Aorta (tissue), 5 donors: Measurements from ENCODE around the gene OR2T11. TPM values are rescaled to one million over a fixed set of nuclear protein-coding genes. Genes with fewer than 3 reads are reported as not detected.
"Not testable (repeated sequence)": the region's sequence is repeated elsewhere in the genome, so short reads cannot be mapped to it uniquely, and the experiment has no call there.

Source experiments
- ATAC-seq: fragments of 200-7000 bp; cut with Tn5 transposase; one replicate; pipeline ENCODE4 v1.9.1; 2022; ENCODE audit warnings: moderate library complexity; ENCODE audit not compliant: low FRiP score
- DNase-seq, 2 donors: peaks; one replicate each; pipeline ENCODE4 v3.0.0-alpha.2; 2020
- H3K27ac ChIP-seq, 2 donors: one replicate each; pipeline ENCODE4 v1.5.1; 2013; ENCODE audit warnings: low read length in 2 of 2, mild to moderate bottlenecking in 2 of 2, moderate library complexity in 2 of 2, control low read depth in 1 of 2, inconsistent platforms in 1 of 2, low read depth in 1 of 2
- H3K27me3 ChIP-seq, 2 donors: one replicate each; pipeline ENCODE4 v1.6.1; 2013; ENCODE audit warnings: control low read depth in 1 of 2, low read length in 1 of 2, mild to moderate bottlenecking in 1 of 2, moderate library complexity in 1 of 2; ENCODE audit not compliant: insufficient read depth in 2 of 2, control insufficient read depth in 1 of 2
- H3K36me3 ChIP-seq, 2 donors: one replicate each; pipeline ENCODE4 v1.6.1; 2013; ENCODE audit warnings: control low read depth in 1 of 2, low read length in 1 of 2, mild to moderate bottlenecking in 1 of 2; ENCODE audit not compliant: insufficient read depth in 2 of 2, control insufficient read depth in 1 of 2
- H3K4me1 ChIP-seq, 2 donors: one replicate each; pipeline ENCODE4 v1.6.1; 2013; ENCODE audit warnings: low read length in 2 of 2, control low read depth in 1 of 2, mild to moderate bottlenecking in 1 of 2, moderate library complexity in 1 of 2; ENCODE audit not compliant: insufficient read depth in 2 of 2, control insufficient read depth in 1 of 2
- H3K4me3 ChIP-seq, 2 donors: one replicate each; pipeline ENCODE4 v1.5.1; 2013; ENCODE audit warnings: low read length in 2 of 2, control low read depth in 1 of 2, mild to moderate bottlenecking in 1 of 2
- H3K9me3 ChIP-seq: one replicate; pipeline ENCODE4 v1.6.1; 2013; ENCODE audit warnings: mild to moderate bottlenecking, low read length; ENCODE audit not compliant: control insufficient read depth
- WGBS, 2 donors: extraction: QIAGEN DNeasy Blood & Tissue Kit; methylation state at CpG; one replicate each; pipeline ENCODE4 v1.1.7; 2013; 5-methylcytosine and 5-hydroxymethylcytosine counted together
- intact Hi-C, 2 donors: fragments of 100-400 bp; cut with DNase I; formaldehyde crosslinking; loops; one replicate each; pipeline versions ENCODE4 v1.14.2 to v1.15.0; 2022
- polyA plus RNA-seq, 2 donors: library from polyadenylated mRNA; stranded (reverse); fragments of 200-250 nt; gene quantifications; one replicate each; pipeline ENCODE4 v1.2.3, GENCODE V29; 2013
- total RNA-seq, 2 donors: library from RNA; stranded (reverse); fragmentation: NEBNext Ultra II Directional; extraction: Animal tissue kit (Norgen Biotek cat#: 25700); gene quantifications; one replicate each; pipeline ENCODE4 v1.2.1, GENCODE V29; 2021
- donor health status: healthy with polysubstance abuse.
- donor health status: Bipolar disorder and iron deficiency.
- donor health status: DM: no; HTN: no; CAD: no.
- donor health status: DM: no; HTN: no; CAD: no.
- donor health status: DM: yes; HTN: yes; CAD: no.

OR2T11 gene
- total and polyA plus RNA-seq, 4 donors = not detected

DNA sequence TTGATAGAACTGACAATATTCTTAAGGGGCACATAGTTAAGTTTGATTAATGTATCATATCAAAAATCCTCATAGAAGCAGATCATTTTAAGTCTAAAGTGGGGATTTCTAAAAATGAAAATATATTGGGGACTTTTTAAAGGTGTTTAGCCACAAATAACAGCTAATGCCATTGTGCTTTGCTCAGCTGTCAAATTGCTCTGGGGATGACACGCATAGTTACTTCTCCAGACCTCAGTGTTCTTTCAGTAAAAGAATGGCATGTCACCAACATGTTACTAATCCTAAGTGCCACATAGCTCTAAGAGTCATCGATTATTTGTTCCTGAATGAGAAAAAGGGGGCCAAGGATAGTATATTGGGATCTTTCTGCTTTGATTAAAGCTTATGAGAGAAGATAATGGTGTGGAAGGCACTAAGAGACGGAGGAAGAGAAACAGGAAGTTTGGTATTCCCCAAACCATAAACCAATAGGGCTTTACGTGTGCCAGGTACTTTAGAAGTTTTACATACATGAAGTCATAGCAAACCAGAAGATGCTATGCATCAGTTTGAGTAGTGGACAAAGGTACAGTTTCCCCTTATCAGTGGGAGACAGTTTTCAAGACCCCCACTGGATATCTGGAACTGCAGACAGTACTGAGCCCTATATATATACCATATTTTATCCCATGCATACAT, 8.2 kb upstream of the OR2T11 start:
- H3K4me3 ChIP-seq, H3K27ac ChIP-seq, H3K27me3 ChIP-seq, ATAC-seq, H3K9me3 ChIP-seq, DNase-seq, intact Hi-C loops, H3K4me1 ChIP-seq, H3K36me3 ChIP-seq: not testable (repeated sequence)
- WGBS, 2 donors = no CpG with 5 or more reads among the region's 4 CpGs

DNA sequence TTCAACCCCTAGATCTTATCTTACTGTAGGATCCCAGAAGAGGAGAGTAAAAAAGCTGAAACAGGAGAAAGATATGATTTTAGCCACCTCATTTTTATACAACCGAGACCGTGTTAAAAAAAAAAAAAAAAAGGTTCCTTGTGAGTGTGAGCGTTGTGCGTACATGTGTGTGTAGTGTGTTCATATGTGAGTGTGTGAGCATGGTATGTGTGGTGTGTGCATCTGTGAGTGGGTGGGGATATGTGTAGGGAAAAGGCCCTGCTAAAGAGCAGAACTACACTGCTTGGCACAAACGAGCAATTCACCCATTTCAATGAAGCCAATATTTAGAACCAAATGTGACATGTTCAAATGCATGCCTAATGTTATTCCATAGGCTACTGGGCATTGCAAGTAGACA, 6.7 kb upstream of the OR2T11 start:
- ATAC-seq, H3K36me3 ChIP-seq, intact Hi-C loops, H3K4me3 ChIP-seq, H3K9me3 ChIP-seq, DNase-seq, H3K4me1 ChIP-seq, H3K27ac ChIP-seq, H3K27me3 ChIP-seq: not testable (repeated sequence)
- 96% methylated on average over 4 of the region's 5 CpGs; no CpG with 5 or more reads in 1 of the 2 donors for WGBS, 2 donors

DNA sequence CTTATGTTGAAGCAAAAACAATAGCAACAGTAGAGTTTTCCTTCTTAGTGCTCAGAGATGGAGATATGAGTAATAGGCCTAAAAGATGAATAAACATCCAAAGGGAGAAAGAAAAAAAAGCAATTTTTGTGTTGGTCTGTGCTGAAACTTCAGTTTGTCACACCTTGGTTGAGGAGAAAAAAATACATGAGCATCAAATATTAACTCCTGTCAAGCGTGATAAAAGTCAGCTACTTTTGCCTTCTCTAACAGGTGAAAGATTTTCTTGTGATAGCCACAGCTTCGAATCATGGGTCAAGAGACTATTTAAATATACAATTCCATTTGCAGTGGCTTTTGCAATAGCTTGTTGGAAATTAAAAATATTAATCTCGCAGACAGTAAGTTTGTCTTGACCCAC, 6.0 kb upstream of the OR2T11 start:
- H3K4me3 ChIP-seq, H3K4me1 ChIP-seq, intact Hi-C loops, H3K36me3 ChIP-seq, DNase-seq, H3K9me3 ChIP-seq, H3K27me3 ChIP-seq, H3K27ac ChIP-seq, ATAC-seq: not testable (repeated sequence)
- WGBS, 2 donors = no CpG with 5 or more reads among the region's 3 CpGs

DNA sequence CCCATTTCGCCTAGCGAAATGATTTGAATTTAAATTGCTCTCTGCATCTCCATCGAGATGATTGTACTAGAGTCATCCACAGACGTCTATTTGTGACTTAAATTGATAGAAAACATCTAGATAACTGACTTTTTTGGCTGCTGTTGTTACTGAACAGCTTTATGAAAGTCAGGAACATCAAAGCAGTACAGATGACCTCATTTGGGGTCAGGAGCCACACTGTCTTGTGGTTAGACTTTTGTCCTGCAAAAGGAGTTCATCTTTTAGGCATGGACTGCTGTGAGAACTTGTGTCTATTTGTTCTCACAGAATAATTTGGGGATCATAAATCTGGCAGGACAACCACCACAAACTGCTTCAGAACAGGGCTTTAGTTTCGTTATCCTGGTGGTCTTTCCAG, 4.8 kb upstream of the OR2T11 start:
- H3K36me3 ChIP-seq, ATAC-seq, H3K9me3 ChIP-seq, H3K27ac ChIP-seq, H3K4me1 ChIP-seq, DNase-seq, H3K27me3 ChIP-seq, intact Hi-C loops, H3K4me3 ChIP-seq: not testable (repeated sequence)
- no CpG with 5 or more reads among the region's 5 CpGs for WGBS, 2 donors

DNA sequence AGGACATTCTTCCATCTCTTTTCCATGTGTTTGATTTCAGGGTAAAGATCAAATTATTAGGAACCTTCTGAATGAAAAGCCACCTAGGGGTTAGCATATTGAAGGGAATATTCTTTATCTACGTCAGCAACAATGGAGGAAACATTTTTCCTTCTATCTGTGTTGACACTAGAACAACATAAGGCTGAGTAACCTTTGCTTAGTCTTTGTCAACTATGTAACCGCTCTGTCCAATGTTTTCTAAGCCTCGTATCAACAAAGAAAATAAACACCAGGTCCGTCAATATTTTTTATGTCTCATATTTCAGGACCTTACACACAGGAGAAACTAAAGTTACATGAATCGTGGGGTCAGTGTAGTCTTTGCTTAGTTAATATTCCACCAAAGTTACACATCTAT, 1.7 kb upstream of the OR2T11 start:
- H3K27me3 ChIP-seq, H3K36me3 ChIP-seq, H3K4me3 ChIP-seq, intact Hi-C loops, H3K9me3 ChIP-seq, H3K4me1 ChIP-seq, DNase-seq, H3K27ac ChIP-seq, ATAC-seq: not testable (repeated sequence)
- 55 to 56% methylated on average over 2 of the region's 5 CpGs for WGBS, 2 donors

DNA sequence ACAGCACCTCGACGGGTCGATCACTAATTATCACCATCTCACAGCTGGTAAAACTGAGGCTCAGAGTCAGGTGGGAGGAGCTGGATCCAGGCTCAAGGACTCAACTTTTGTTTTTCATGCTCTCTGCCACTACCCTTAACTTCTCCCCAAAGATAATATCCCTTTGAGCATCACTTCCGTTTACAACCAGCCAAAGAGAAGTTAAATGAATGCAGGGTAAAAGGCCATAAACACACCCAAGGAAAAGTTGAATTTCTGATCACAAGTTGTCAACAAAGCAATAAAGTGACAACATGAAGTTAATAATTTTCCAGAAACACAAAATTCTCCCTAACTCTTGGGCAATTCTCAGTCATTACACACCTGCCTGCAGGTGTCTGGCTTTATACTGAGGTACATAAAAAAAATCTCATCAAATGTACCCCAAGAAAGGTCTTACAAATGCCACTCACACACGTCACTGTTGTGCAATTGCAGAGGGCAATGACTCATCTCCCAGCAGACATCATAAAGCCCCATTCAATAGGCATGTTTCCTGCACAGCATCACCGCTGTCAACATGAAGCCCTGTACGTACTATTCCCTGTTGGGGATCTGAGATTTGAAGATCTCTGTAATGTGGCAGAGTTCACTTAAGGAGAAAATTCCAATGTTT, 3.4 kb downstream of the OR2T11 start:
- Histone ChIP-seq H3K9me3 (no peaks in the 10 kb centered on the region), H3K27ac (no peak overlapping the region), H3K4me1 (no peaks in the 10 kb centered on the region), H3K27me3 (no peaks in the 10 kb centered on the region), H3K36me3 (no peaks in the 10 kb centered on the region), H3K4me3 (no peak overlapping the region)
- WGBS, 2 donors = 73 to 75% methylated on average over 7 of the region's 7 CpGs
- no peak for ATAC-seq
- intact Hi-C loops = no loop called here
- DNase-seq = no peak

DNA sequence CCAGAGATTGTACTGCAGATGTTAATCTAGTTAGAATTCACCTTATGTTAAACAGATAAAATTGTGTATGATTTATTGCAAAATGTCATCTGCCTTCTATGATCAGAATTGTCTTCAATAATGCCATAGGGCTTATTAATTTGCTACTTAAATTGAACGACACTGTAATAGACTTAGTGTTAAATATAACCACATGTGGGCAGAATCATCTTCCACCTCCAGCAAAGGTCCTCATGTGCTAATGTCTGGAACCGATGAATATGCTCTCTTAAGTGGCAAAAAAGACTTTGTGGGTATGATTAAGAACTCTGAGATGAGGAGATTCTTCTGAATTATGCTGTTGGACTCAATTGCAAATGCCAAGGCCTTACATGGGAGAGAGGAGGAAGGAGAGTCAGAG, 4.3 kb downstream of the OR2T11 start:
- H3K27me3 ChIP-seq = no peaks in the 10 kb centered on the region
- no peaks in the 10 kb centered on the region for H3K4me1 ChIP-seq
- DNase-seq = no peak
- H3K4me3 ChIP-seq = no peak overlapping the region
- H3K27ac ChIP-seq = no peak overlapping the region
- no peak for ATAC-seq
- intact Hi-C loops = no loop called here
- H3K9me3 ChIP-seq = no peaks in the 10 kb centered on the region
- 67 to 70% methylated on average over 2 of the region's 2 CpGs for WGBS, 2 donors
- H3K36me3 ChIP-seq = no peaks in the 10 kb centered on the region

DNA sequence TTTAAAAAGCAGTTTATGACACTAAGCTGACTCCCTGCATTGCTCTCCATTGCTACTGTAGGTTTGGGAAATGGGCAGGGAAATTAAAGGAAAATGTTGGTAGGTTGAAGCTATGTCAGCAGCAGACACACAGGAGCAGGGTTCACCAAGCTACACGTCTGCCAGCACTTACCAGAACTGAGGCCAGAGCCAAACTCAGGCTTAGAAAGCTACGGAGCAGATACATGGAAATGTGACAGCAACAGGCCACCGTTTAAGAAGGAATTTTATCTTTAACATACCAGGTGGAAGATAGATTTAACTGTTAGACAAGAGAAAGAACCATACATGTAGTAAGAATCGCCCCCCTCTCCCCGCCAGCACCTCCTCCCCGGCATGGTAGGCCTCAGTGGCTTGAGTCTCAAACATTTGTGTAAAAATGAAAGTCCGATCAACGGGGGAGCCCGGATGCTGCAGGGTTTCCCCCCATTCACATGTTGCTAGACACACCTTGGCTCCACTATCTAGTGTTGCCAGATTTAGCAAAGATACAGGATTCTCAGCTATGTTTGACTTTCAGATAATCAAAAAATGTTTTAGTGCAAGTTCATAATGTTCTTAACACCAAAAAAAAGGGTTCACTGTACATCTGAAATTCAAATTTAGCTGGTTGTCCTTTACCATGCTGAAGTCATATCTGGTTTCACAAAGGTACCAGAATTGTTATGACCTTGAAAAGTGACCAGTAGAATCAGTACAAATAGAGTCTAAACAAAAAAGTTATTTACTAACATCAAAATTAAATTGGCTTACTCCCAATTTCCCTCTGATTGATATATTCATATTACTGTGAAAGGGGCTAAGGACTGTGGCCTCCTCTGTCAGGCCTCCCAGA, 6.7 kb downstream of the OR2T11 start:
- no peak for DNase-seq
- H3K36me3 ChIP-seq = no peaks in the 10 kb centered on the region
- intact Hi-C loops = loop anchor here in 1 of 2 donors (10.0 kb wide), 1 partner anchor 57 kb away; no protein-coding TSS in a partner anchor
- H3K27ac ChIP-seq = no peak overlapping the region
- no peaks in the 10 kb centered on the region for H3K4me1 ChIP-seq
- H3K27me3 ChIP-seq = no peaks in the 10 kb centered on the region
- H3K9me3 ChIP-seq = no peaks in the 10 kb centered on the region
- ATAC-seq = no peak
- WGBS, 2 donors = 74 to 78% methylated on average over 9 of the region's 9 CpGs
- H3K4me3 ChIP-seq = no peak overlapping the region
